GM12892 (cell line): ENCODE measurements around the gene DDC.

Experiments used
- POLR2A ChIP-seq: IDR thresholded peaks from 2 replicates; pipeline ENCODE4 v1.6.1; 2011; ENCODE audit warnings: low read depth, low read length, control low read depth
- POLR2AphosphoS5 ChIP-seq: IDR thresholded peaks from 2 replicates; pipeline ENCODE4 v1.6.1; 2011; ENCODE audit warnings: low read depth, low read length, control low read depth
- TAF1 ChIP-seq: IDR thresholded peaks from 2 replicates; pipeline ENCODE4 v1.6.1; 2011; ENCODE audit warnings: low read depth, mild to moderate bottlenecking, control low read depth, low read length, borderline replicate concordance

GRCh38 chr7:50480797-50481196 lies 84.4 kb downstream of the DDC start:
- TF ChIP-seq POLR2AphosphoS5 (no peak), POLR2A (no peak), TAF1 (no peak)
